ENCODE data around the gene CMIP.
"Not testable (repeated sequence)": the region's sequence is repeated elsewhere in the genome, so short reads cannot be mapped to it uniquely, and the experiment has no call there.

- TF ChIP-seq EP300 (IDR thresholded peaks at IDR 0.05; ENCODE audit: borderline replicate concordance in 1 of 2, low read depth in 1 of 2, low read length in 1 of 2); POLR2AphosphoS5 (IDR thresholded peaks at IDR 0.05; ENCODE audit: low read depth, low read length): not testable (repeated sequence)
- TF ChIP-seq, protein P1, sequence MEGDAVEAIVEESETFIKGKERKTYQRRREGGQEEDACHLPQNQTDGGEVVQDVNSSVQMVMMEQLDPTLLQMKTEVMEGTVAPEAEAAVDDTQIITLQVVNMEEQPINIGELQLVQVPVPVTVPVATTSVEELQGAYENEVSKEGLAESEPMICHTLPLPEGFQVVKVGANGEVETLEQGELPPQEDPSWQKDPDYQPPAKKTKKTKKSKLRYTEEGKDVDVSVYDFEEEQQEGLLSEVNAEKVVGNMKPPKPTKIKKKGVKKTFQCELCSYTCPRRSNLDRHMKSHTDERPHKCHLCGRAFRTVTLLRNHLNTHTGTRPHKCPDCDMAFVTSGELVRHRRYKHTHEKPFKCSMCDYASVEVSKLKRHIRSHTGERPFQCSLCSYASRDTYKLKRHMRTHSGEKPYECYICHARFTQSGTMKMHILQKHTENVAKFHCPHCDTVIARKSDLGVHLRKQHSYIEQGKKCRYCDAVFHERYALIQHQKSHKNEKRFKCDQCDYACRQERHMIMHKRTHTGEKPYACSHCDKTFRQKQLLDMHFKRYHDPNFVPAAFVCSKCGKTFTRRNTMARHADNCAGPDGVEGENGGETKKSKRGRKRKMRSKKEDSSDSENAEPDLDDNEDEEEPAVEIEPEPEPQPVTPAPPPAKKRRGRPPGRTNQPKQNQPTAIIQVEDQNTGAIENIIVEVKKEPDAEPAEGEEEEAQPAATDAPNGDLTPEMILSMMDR (IDR thresholded peaks at IDR 0.05) = not testable (repeated sequence)
- TF ChIP-seq, protein P2, sequence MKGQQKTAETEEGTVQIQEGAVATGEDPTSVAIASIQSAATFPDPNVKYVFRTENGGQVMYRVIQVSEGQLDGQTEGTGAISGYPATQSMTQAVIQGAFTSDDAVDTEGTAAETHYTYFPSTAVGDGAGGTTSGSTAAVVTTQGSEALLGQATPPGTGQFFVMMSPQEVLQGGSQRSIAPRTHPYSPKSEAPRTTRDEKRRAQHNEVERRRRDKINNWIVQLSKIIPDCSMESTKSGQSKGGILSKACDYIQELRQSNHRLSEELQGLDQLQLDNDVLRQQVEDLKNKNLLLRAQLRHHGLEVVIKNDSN (IDR thresholded peaks at IDR 0.05; ENCODE audit: borderline replicate concordance, low read depth) = not testable (repeated sequence)
These were observed 244.2 kb downstream of the CMIP start for GRCh38 chr16:81688839-81689238.

Data from SK-N-SH (cell line).